ENCODE data around the gene PSIP1. TPM values are rescaled to one million over a fixed set of nuclear protein-coding genes. Genes with fewer than 3 reads are reported as not detected.
A peak's percentile ranks its signal among the peaks of the same experiment; 100 is the strongest.

PSIP1 gene
- total and polyA plus RNA-seq, 7 experiments from 2014 or later: 97.8 to 213 (median 139) TPM

GRCh38 chr9:15417626-15418025 is 93.1 kb downstream of the PSIP1 start:
- ATAC-seq: no peak
- Mint-ChIP-seq H3K4me1 (peaks cover 0 to 16% (median 7%) of the 10 kb centered on the region in 7 donors), H3K4me3 (no peak overlapping the region), H3K36me3 (no peaks in the 10 kb centered on the region), H3K9me3 (peaks cover 0 to 2% (median 0%) of the 10 kb centered on the region in 11 donors), H3K27ac (no peak overlapping the region), H3K27me3 (no peaks in the 10 kb centered on the region)
- intact Hi-C loops (cut with micrococcal nuclease): loop anchor here (1.0 to 2.0 kb wide), 5 partner anchors 62 to 313 kb away; no protein-coding TSS in a partner anchor
- Histone ChIP-seq H3K4me1 (ENCODE audit: control insufficient read depth in 2 of 2, insufficient read depth in 2 of 2, low read length in 2 of 2) (no peaks in the 10 kb centered on the region), H3K4me3 (ENCODE audit: low read length) (no peak overlapping the region), H3K27ac (ENCODE audit: low read depth, low read length) (no peak overlapping the region), H3K27me3 (ENCODE audit: control insufficient read depth in 2 of 2, insufficient read depth in 2 of 2, low read length in 2 of 2) (no peaks in the 10 kb centered on the region), H3K36me3 (ENCODE audit: control insufficient read depth in 2 of 3, insufficient read depth in 3 of 3, low read length in 3 of 3) (no peaks in the 10 kb centered on the region), H3K9me3 (ENCODE audit: control insufficient read depth in 2 of 3, low read length in 3 of 3) (no peaks in the 10 kb centered on the region)
- DNase-seq: no peak
- ChIA-PET CTCF (no interaction called here), POLR2A (no interaction called here)

GRCh38 chr9:15416880-15417279 is 93.9 kb downstream of the PSIP1 start:
- Mint-ChIP-seq H3K9me3 (peaks cover 0 to 3% (median 0%) of the 10 kb centered on the region in 11 donors), H3K4me1 (peaks cover 0 to 10% (median 2%) of the 10 kb centered on the region in 7 donors), H3K36me3 (no peaks in the 10 kb centered on the region), H3K27me3 (peaks cover 0 to 7% (median 0%) of the 10 kb centered on the region in 5 donors), H3K27ac (no peak overlapping the region), H3K4me3 (no peak overlapping the region)
- no peaks in the 10 kb centered on the region for H3K4me1 ChIP-seq (ENCODE audit: control insufficient read depth in 2 of 2, insufficient read depth in 2 of 2, low read length in 2 of 2)
- intact Hi-C loops (cut with micrococcal nuclease): loop anchor here (1.0 to 2.0 kb wide), 5 partner anchors 62 to 312 kb away; no protein-coding TSS in a partner anchor
- DNase-seq: peak in 7 of 9 donors; percentile 21 to 45 (median 39)
- no peak for ATAC-seq
- H3K27me3 ChIP-seq (ENCODE audit: control insufficient read depth in 2 of 2, insufficient read depth in 2 of 2, low read length in 2 of 2): no peaks in the 10 kb centered on the region
- H3K4me3 ChIP-seq (ENCODE audit: low read length): no peak overlapping the region
- POLR2A ChIA-PET: no interaction called here
- no peaks in the 10 kb centered on the region for H3K9me3 ChIP-seq (ENCODE audit: control insufficient read depth in 2 of 3, low read length in 3 of 3)
- H3K27ac ChIP-seq (ENCODE audit: low read depth, low read length): no peak overlapping the region
- H3K36me3 ChIP-seq (ENCODE audit: control insufficient read depth in 2 of 3, insufficient read depth in 3 of 3, low read length in 3 of 3): no peaks in the 10 kb centered on the region
- CTCF ChIA-PET: interaction anchor here (0.8 to 1.2 kb wide), 3 partner anchors 206 to 297 kb away, joined by 3 read pairs; no protein-coding TSS in a partner anchor

Other genes with a start within 250 kb of the PSIP1 start
- gene TTC39B, start 203.8 kb downstream of the PSIP1 start, total RNA-seq: 10 to 100 TPM; 29.1 to 49.3 (median 42.8) TPM
- gene TTC39B, start 203.8 kb downstream of the PSIP1 start, polyA plus RNA-seq: 10 to 100 TPM; 10.0 to 14.9 TPM
- 10 to 100 TPM; 11.9 to 44.4 (median 33.5) TPM for gene SNAPC3, start 88.1 kb downstream of the PSIP1 start, total RNA-seq
- gene SNAPC3, start 88.1 kb downstream of the PSIP1 start, polyA plus RNA-seq: 10 to 100 TPM; 10.1 to 11.4 TPM
- gene CCDC171, start 42.1 kb upstream of the PSIP1 start, total RNA-seq: 1 to 10 TPM in 4 of 5 experiments, under 1 TPM in 1; 0.77 to 3.7 (median 2.7) TPM
- gene CCDC171, start 42.1 kb upstream of the PSIP1 start, polyA plus RNA-seq: under 1 TPM; 0.19 to 0.29 TPM

Measured in naive thymus-derived CD4-positive, alpha-beta T cell (primary cell).